Muscle layer of colon (tissue), 2 donors: ENCODE results near the gene CCDC141.

Experiments used
- H3K27ac ChIP-seq: one replicate; pipeline ENCODE4 v1.7.0; 2013; ENCODE audit warnings: low read depth, mild to moderate bottlenecking, low read length, moderate library complexity
- H3K27me3 ChIP-seq, 2 donors: one replicate each; pipeline ENCODE4 v1.7.0; 2013; ENCODE audit warnings: low read length in 2 of 2, mild to moderate bottlenecking in 2 of 2; ENCODE audit not compliant: insufficient read depth in 2 of 2, control insufficient read depth in 1 of 2
- H3K36me3 ChIP-seq: one replicate; pipeline ENCODE4 v1.7.0; 2013; ENCODE audit warnings: mild to moderate bottlenecking, low read length; ENCODE audit not compliant: insufficient read depth
- H3K4me1 ChIP-seq: one replicate; pipeline ENCODE4 v1.7.0; 2013; ENCODE audit warnings: mild to moderate bottlenecking, low read length; ENCODE audit not compliant: insufficient read depth
- H3K4me3 ChIP-seq, 2 donors: one replicate each; pipeline ENCODE4 v1.7.0; 2013; ENCODE audit warnings: low read length in 2 of 2, low read depth in 1 of 2, mild to moderate bottlenecking in 1 of 2, moderate library complexity in 1 of 2
- H3K9ac ChIP-seq: one replicate; pipeline ENCODE4 v1.7.0; 2013; ENCODE audit warnings: low read length
- H3K9me3 ChIP-seq: one replicate; pipeline ENCODE4 v1.7.0; 2013; ENCODE audit warnings: mild to moderate bottlenecking, low read length
- donor health status: abdominal sarcoma.
- donor health status: Adenocarcinoma of cecum.

CCDC141 gene

GRCh38 chr2:178927173-178927572 is 122.8 kb downstream of the CCDC141 start:
- Histone ChIP-seq H3K36me3 (no peaks in the 10 kb centered on the region), H3K9ac (no peak overlapping the region), H3K27ac (no peak overlapping the region), H3K27me3 (no peaks in the 10 kb centered on the region), H3K4me3 (no peak overlapping the region), H3K9me3 (no peaks in the 10 kb centered on the region), H3K4me1 (peaks cover 5% of the 10 kb centered on the region)

GRCh38 chr2:178924817-178925216 is 125.1 kb downstream of the CCDC141 start:
- H3K4me3 ChIP-seq: no peak overlapping the region
- H3K27me3 ChIP-seq: no peaks in the 10 kb centered on the region
- no peak overlapping the region for H3K27ac ChIP-seq
- H3K36me3 ChIP-seq: no peaks in the 10 kb centered on the region
- peaks cover 11% of the 10 kb centered on the region for H3K4me1 ChIP-seq
- H3K9me3 ChIP-seq: no peaks in the 10 kb centered on the region
- H3K9ac ChIP-seq: no peak overlapping the region

DNA sequence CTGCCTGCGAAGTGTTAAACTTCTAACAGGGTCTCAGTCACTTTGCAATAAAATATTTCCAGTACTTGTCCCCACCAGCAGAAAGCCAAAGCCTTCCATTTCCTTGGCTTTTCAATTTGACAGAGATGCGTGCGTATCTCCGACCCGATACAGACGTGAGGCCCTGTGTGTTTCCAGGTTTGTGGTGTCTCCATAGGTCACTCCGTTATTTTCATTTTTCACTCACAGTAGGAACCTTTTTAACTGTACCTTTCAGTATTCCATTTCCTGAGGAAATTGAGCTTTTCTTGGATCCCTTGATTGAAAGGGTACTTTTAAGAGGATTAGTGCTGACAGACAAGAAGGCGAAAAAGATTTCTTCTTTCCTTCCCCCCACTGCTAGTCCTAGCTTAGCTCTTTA is 126.4 kb downstream of the CCDC141 start:
- H3K27me3 ChIP-seq: no peaks in the 10 kb centered on the region
- no peak overlapping the region for H3K27ac ChIP-seq
- no peaks in the 10 kb centered on the region for H3K36me3 ChIP-seq
- no peaks in the 10 kb centered on the region for H3K9me3 ChIP-seq
- H3K9ac ChIP-seq: no peak overlapping the region
- H3K4me3 ChIP-seq: no peak overlapping the region
- H3K4me1 ChIP-seq: peaks cover 11% of the 10 kb centered on the region

DNA sequence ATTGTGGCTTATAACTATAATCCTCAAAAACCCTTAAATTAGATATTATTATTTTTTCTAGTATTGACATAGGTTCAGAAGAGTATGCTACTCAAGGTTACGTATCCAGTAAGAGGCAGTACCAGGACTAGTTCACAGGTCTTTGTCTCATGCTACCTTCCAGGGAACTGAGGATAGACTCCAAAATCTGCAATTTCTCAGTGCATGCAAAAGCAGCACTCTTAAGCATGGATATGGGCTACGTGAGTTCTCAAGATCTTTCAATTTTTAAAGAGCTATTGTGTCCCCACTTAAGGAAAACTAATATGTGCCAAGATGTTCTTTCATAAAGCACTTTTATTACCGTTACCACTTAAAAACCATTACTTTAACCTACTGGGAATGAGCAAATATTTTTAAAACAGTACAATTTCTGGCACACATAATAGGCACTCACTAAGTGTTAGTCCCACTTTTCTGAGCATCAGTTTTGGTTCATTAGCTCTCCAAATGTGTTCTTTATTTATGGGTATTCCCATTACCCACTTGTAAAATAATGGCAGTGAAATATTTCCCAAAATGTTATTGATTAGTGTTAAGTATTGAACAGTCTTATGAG is 128.9 kb downstream of the CCDC141 start:
- Histone ChIP-seq H3K27ac (no peak overlapping the region), H3K4me1 (peaks cover 11% of the 10 kb centered on the region)

GRCh38 chr2:178917555-178917954 is 132.4 kb downstream of the CCDC141 start:
- Histone ChIP-seq H3K4me3 (no peak overlapping the region), H3K27ac (no peak overlapping the region), H3K36me3 (no peaks in the 10 kb centered on the region), H3K27me3 (no peaks in the 10 kb centered on the region), H3K9ac (no peak overlapping the region), H3K4me1 (peaks cover 9% of the 10 kb centered on the region), H3K9me3 (no peaks in the 10 kb centered on the region)

More for the DNA sequence above, 128.9 kb downstream of the CCDC141 start:
- Histone ChIP-seq H3K36me3 (no peaks in the 10 kb centered on the region), H3K9ac (no peak overlapping the region), H3K4me3 (no peak overlapping the region), H3K9me3 (no peaks in the 10 kb centered on the region), H3K27me3 (no peaks in the 10 kb centered on the region)

DNA sequence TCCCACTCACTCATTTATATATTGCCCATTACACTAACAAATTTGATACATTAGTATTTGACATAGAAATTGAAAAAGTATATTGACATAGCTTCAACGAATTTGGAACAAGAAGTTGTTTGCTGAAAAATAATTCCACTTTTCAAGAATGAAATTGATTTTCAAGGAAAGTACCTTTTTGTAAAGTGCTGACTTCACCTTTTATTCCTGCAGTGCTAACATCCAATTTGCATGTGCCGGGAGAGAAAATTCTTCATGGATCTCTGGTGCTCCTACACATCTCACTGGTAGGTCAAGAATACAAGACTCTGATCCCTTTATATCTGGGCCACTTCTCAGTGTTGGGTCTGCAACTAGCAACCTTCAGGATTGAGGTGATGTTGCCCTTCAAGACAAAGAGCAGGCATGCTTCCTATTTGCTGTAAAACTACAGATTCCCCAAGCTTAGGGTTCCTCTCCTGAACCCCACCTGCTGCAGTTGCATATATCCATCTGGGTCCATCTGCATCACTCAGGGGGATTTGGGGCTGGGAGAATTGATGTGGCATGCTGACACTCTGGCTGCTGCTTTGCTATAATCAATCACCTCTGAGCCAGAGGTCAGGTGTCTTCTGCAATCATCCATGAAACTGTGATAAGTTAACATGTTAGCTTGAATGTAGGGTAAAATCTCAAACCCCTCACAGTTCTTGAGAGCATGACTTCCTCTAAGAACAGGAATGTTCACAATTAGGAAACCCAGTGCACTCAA is 134.3 kb downstream of the CCDC141 start:
- no peaks in the 10 kb centered on the region for H3K9me3 ChIP-seq
- H3K27ac ChIP-seq: no peak overlapping the region
- no peak overlapping the region for H3K4me3 ChIP-seq
- H3K27me3 ChIP-seq: no peaks in the 10 kb centered on the region
- H3K4me1 ChIP-seq: no peaks in the 10 kb centered on the region
- H3K9ac ChIP-seq: no peak overlapping the region
- H3K36me3 ChIP-seq: no peaks in the 10 kb centered on the region

- Histone ChIP-seq H3K27ac (no peak overlapping the region), H3K4me3 (no peak overlapping the region), H3K9me3 (no peaks in the 10 kb centered on the region), H3K27me3 (no peaks in the 10 kb centered on the region), H3K36me3 (no peaks in the 10 kb centered on the region), H3K9ac (no peak overlapping the region), H3K4me1 (no peaks in the 10 kb centered on the region)
Observed at GRCh38 chr2:178914259-178914849, 135.6 kb downstream of the CCDC141 start.

- H3K27me3 ChIP-seq: no peaks in the 10 kb centered on the region
Observed at GRCh38 chr2:178913049-178913441, 136.9 kb downstream of the CCDC141 start.

DNA sequence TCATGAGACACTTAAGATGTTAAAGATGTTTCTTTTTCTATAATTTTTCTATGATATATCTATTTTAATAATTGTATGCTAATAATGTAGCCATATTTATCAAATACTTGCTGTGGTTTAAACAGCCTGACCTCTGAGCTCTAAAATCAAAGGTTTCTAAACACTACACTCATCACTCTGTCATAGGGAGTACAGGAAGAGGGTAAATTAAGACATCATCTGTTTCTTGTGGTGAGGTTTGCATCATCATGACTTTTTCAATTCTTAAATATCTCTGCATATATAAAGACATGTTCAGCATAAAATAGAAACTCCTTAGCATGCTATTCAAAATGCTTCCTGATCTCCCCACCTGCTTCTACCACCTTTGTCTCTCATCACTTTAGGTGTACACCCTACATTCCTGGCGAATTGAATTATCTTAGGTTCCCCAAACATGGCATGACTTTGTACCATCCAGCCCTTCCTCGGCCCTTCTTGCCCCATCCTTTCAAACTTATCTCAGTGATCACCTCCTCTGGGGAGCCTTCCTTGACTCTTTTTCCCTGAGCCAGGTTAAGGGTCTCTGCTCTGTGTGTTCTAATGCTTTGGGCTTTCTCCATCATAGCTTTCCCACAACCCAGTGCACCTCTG is 137.4 kb downstream of the CCDC141 start:
- H3K27ac ChIP-seq: no peak overlapping the region
- H3K9ac ChIP-seq: no peak overlapping the region
- no peak overlapping the region for H3K4me3 ChIP-seq
- H3K36me3 ChIP-seq: no peaks in the 10 kb centered on the region
- H3K9me3 ChIP-seq: no peaks in the 10 kb centered on the region
- no peaks in the 10 kb centered on the region for H3K27me3 ChIP-seq
- H3K4me1 ChIP-seq: no peaks in the 10 kb centered on the region

More at GRCh38 chr2:178913049-178913441, 136.9 kb downstream of the CCDC141 start:
- Histone ChIP-seq H3K36me3 (no peaks in the 10 kb centered on the region), H3K4me1 (no peaks in the 10 kb centered on the region), H3K9ac (no peak overlapping the region), H3K4me3 (no peak overlapping the region), H3K27ac (no peak overlapping the region), H3K9me3 (no peaks in the 10 kb centered on the region)

- H3K36me3 ChIP-seq: no peaks in the 10 kb centered on the region
- H3K4me1 ChIP-seq: no peaks in the 10 kb centered on the region
- H3K4me3 ChIP-seq: no peak overlapping the region
- H3K9me3 ChIP-seq: no peaks in the 10 kb centered on the region
- H3K27ac ChIP-seq: no peak overlapping the region
- H3K9ac ChIP-seq: no peak overlapping the region
- H3K27me3 ChIP-seq: no peaks in the 10 kb centered on the region
Observed at GRCh38 chr2:178911039-178911438, 138.9 kb downstream of the CCDC141 start.

GRCh38 chr2:178910005-178910404 is 139.9 kb downstream of the CCDC141 start:
- Histone ChIP-seq H3K9ac (no peak overlapping the region), H3K4me3 (no peak overlapping the region), H3K36me3 (no peaks in the 10 kb centered on the region), H3K27ac (no peak overlapping the region), H3K27me3 (no peaks in the 10 kb centered on the region), H3K4me1 (no peaks in the 10 kb centered on the region), H3K9me3 (no peaks in the 10 kb centered on the region)
